CD4-positive, alpha-beta T cell (primary cell): ENCODE measurements around the gene HNRNPH2. TPM values are rescaled to one million over a fixed set of nuclear protein-coding genes. Genes with fewer than 3 reads are reported as not detected.
A peak's percentile ranks its signal among the peaks of the same experiment; 100 is the strongest.

Experiments used
- ATAC-seq: fragments of 200-7000 bp; cut with Tn5 transposase; one replicate; pipeline ENCODE4 v1.10.0; 2022; ENCODE audit warnings: mild to moderate bottlenecking; ENCODE audit not compliant: poor library complexity
- CTCF ChIA-PET: fragments of 350-600 bp; sonication (Branson Sonifier 250); formaldehyde crosslinking; loops from one replicate; lab custom pipeline; 2021; ENCODE audit warnings: antibody characterized with exemption, inconsistent platforms; lab: Charles Lee
- POLR2A ChIA-PET: fragments of 350-600 bp; sonication (Branson Sonifier 250); formaldehyde crosslinking; loops from one replicate; lab custom pipeline; 2021; ENCODE audit warnings: antibody characterized with exemption, inconsistent platforms; lab: Charles Lee
- DNase-seq, 14 experiments: peaks; one replicate each; pipeline ENCODE4 v3.0.0-alpha.2; 2013 to 2020; ENCODE audit warnings: mixed read lengths in 2 of 14
- H3K27ac ChIP-seq, 2 donors: one replicate each; pipeline versions ENCODE4 v1.5.1 to v1.7.0; 2013; ENCODE audit warnings: low read length in 2 of 2, low read depth in 1 of 2, mild to moderate bottlenecking in 1 of 2
- H3K27me3 ChIP-seq, 2 experiments: 1 replicate in 1 of 2; 2 replicates in 1 of 2; pipeline versions ENCODE4 v1.6.1 to v1.7.0; 2013; ENCODE audit warnings: low read length in 2 of 2, control low read depth in 1 of 2, mild to moderate bottlenecking in 1 of 2, moderate library complexity in 1 of 2; ENCODE audit not compliant: insufficient read depth in 2 of 2, control insufficient read depth in 1 of 2
- H3K36me3 ChIP-seq: one replicate; pipeline ENCODE4 v1.6.1; 2013; ENCODE audit warnings: low read length, control low read depth; ENCODE audit not compliant: insufficient read depth
- H3K4me1 ChIP-seq: one replicate; pipeline ENCODE4 v1.6.1; 2013; ENCODE audit warnings: low read length, control low read depth; ENCODE audit not compliant: insufficient read depth
- H3K4me3 ChIP-seq: one replicate; pipeline ENCODE4 v1.5.1; 2013; ENCODE audit warnings: mild to moderate bottlenecking, low read length, moderate library complexity
- H3K9me3 ChIP-seq, 2 experiments: 1 replicate in 1 of 2; 2 replicates in 1 of 2; pipeline versions ENCODE4 v1.6.1 to v1.7.0; 2013; ENCODE audit warnings: low read length in 2 of 2, mild to moderate bottlenecking in 2 of 2, control low read depth in 1 of 2, moderate library complexity in 1 of 2; ENCODE audit not compliant: control insufficient read depth in 1 of 2, insufficient read depth in 1 of 2
- H3K27ac Mint-ChIP-seq: one replicate; pipeline ENCODE4 v1.8.0; 2020; ENCODE audit warnings: mixed read lengths
- H3K27me3 Mint-ChIP-seq: one replicate; pipeline ENCODE4 v1.8.0; 2021; ENCODE audit warnings: mixed read lengths
- H3K36me3 Mint-ChIP-seq: one replicate; pipeline ENCODE4 v1.8.0; 2021; ENCODE audit warnings: low read depth, mixed read lengths
- H3K4me1 Mint-ChIP-seq: one replicate; pipeline ENCODE4 v1.8.0; 2021; ENCODE audit warnings: low read depth, mixed read lengths
- H3K4me3 Mint-ChIP-seq: one replicate; pipeline ENCODE4 v1.8.0; 2020; ENCODE audit warnings: mild to moderate bottlenecking, mixed read lengths
- H3K9me3 Mint-ChIP-seq: one replicate; pipeline ENCODE4 v1.8.0; 2020; ENCODE audit warnings: mixed read lengths
- intact Hi-C, 2 experiments: fragments of 100-400 bp; cut with DNase I in 1 of 2; cut with micrococcal nuclease in 1 of 2; formaldehyde crosslinking; loops; one replicate each; pipeline versions ENCODE4 v1.15.1 to v1.9.0; 2023 to 2025; cut with DNase I, micrococcal nuclease
- total RNA-seq, 174 experiments: library from RNA in 2 of 174; stranded (reverse) in 2 of 174; gene quantifications; one replicate each; pipeline ENCODE4 v1.2.3 and lab custom pipeline; 2021 to 2026
- TF ChIP-seq, protein P1 (sequence below): fragments of 200-600 bp; IDR thresholded peaks from one replicate; pipeline ENCODE4 v1.8.0; 2022; ENCODE audit warnings: antibody characterized with exemption, mild to moderate bottlenecking

The HNRNPH2 gene
- total RNA-seq, 2 experiments from 2014 or later: 50.9 to 51.4 TPM

DNA sequence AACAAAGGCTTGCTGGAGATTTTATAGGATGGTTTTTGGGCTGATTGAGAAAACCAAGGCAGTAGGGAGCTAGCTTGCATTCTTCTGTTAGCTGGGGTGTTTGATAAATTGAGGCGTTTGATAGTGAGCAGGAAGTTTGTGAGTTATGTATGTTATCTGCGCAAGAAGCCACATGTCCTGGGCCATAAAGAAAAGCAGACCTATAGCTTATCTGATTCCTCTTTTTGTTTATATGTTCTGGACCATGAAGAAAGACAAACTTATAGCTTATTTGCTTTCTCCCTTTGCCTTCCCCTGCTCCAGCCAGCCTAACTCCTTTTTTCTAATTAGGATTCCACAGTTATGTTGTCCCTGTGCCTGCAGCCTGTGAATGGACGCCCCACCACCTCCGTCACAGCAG is 9.2 kb downstream of the HNRNPH2 start:
- ATAC-seq (no peak), DNase-seq (no peak)
- no peaks in the 10 kb centered on the region for H3K9me3 ChIP-seq
- TF ChIP-seq, protein P1, sequence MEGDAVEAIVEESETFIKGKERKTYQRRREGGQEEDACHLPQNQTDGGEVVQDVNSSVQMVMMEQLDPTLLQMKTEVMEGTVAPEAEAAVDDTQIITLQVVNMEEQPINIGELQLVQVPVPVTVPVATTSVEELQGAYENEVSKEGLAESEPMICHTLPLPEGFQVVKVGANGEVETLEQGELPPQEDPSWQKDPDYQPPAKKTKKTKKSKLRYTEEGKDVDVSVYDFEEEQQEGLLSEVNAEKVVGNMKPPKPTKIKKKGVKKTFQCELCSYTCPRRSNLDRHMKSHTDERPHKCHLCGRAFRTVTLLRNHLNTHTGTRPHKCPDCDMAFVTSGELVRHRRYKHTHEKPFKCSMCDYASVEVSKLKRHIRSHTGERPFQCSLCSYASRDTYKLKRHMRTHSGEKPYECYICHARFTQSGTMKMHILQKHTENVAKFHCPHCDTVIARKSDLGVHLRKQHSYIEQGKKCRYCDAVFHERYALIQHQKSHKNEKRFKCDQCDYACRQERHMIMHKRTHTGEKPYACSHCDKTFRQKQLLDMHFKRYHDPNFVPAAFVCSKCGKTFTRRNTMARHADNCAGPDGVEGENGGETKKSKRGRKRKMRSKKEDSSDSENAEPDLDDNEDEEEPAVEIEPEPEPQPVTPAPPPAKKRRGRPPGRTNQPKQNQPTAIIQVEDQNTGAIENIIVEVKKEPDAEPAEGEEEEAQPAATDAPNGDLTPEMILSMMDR: no peak
- H3K4me1 Mint-ChIP-seq: peaks cover 62% of the 10 kb centered on the region
- intact Hi-C loops: loop anchor here (5.0 to 10.0 kb wide), 6 partner anchors 70 to 1445 kb away; partner anchors contain the start of genes ZMAT1 (in 2 of the 2), GPRASP1 (in 1 of the 2) and TIMM8A (in 1 of the 2)
- CTCF ChIA-PET: interaction anchor here (2.9 kb wide), 1 partner anchor 27 kb away, joined by 12 read pairs; the partner anchor contains the start of gene RPL36A
- peak overlapping the region; percentile 94 for H3K4me3 Mint-ChIP-seq
- no peaks in the 10 kb centered on the region for H3K27me3 ChIP-seq
- H3K4me3 ChIP-seq: no peak overlapping the region
- H3K9me3 Mint-ChIP-seq: no peaks in the 10 kb centered on the region
- POLR2A ChIA-PET: interaction anchor here (1.0 to 3.5 kb wide), 4 partner anchors 10 to 515 kb away, joined by 3 to 16 read pairs (median 8); partner anchors contain the start of genes ARMCX4, GLA, HNRNPH2 and RPL36A
- H3K36me3 ChIP-seq: peaks cover 19% of the 10 kb centered on the region
- peaks cover 26% of the 10 kb centered on the region for H3K4me1 ChIP-seq
- peak overlapping the region; percentile 96 for H3K27ac Mint-ChIP-seq
- H3K27ac ChIP-seq: no peak overlapping the region
- H3K36me3 Mint-ChIP-seq: peaks cover 44% of the 10 kb centered on the region
- H3K27me3 Mint-ChIP-seq: no peaks in the 10 kb centered on the region

DNA sequence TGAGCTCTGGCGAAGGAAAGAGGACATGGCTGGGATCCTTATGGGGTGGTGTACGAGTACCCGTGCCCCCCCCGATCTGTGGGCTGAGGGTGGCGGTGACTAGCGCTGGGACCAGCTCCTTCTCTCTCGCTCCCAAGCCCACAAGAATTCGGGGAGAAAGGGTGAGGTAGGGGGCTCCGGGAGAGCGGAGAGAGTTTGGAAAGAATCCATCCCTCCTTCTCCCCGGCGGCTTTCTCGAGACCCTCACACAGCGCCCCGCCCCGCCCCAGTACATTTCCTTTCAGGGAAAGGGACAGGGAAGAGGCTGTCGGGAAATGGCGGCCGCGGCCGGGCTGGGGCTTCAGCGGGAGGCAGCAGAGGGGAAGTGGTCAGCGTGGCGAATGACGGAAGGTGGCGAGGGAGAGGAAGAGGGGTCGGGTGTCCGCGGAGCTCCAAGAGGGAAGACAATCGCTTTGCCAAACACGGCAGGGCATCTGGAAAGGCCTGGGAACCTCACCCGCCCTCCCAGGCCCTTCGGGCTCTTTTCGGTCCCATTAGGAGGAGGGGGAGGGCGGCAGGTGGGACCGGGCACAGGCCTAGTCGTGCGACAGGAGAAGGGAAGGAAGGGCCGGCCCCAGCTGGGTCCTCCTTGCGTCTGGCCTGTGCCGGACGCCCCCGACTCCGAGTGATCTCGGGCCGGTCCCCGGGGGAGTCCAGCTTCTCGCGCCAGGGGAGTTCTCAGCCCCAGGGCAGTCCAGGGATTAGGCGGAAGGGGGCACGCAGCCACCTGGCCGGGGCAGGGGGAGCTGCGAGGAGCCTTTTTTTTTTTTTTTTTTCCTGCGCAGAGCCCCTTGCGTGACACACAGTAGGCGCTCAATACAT is 10.2 kb downstream of the HNRNPH2 start:
- ATAC-seq (peak; percentile 31), DNase-seq (peak in 10 of 14 experiments; percentile 6 to 56 (median 24))
- Mint-ChIP-seq H3K27me3 (no peaks in the 10 kb centered on the region), H3K4me1 (peaks cover 52% of the 10 kb centered on the region), H3K9me3 (no peaks in the 10 kb centered on the region), H3K36me3 (peaks cover 34% of the 10 kb centered on the region), H3K27ac (peak overlapping the region; percentile 96), H3K4me3 (peak overlapping the region; percentile 94)
- Histone ChIP-seq H3K9me3 (no peaks in the 10 kb centered on the region), H3K4me3 (peak overlapping the region; percentile 84), H3K4me1 (peaks cover 22% of the 10 kb centered on the region), H3K36me3 (peaks cover 8% of the 10 kb centered on the region), H3K27ac (peak overlapping the region; percentile 35 to 71), H3K27me3 (no peaks in the 10 kb centered on the region)
- intact Hi-C loops: loop anchor here (5.0 to 10.0 kb wide), 6 partner anchors 71 to 1444 kb away; partner anchors contain the start of genes ZMAT1 (in 2 of the 2), GPRASP1 (in 1 of the 2) and TIMM8A (in 1 of the 2)
- POLR2A ChIA-PET: interaction anchor here (0.8 to 3.5 kb wide), 7 partner anchors 9 to 514 kb away, joined by 3 to 16 read pairs (median 4); partner anchors contain the start of genes ARMCX4, GLA, HNRNPH2 and RPL36A
- TF ChIP-seq, protein P1: no peak
- CTCF ChIA-PET: interaction anchor here (0.6 to 1.1 kb wide), 3 partner anchors 28 to 1841 kb away, joined by 3 to 4 read pairs (median 3); no protein-coding TSS in a partner anchor

DNA sequence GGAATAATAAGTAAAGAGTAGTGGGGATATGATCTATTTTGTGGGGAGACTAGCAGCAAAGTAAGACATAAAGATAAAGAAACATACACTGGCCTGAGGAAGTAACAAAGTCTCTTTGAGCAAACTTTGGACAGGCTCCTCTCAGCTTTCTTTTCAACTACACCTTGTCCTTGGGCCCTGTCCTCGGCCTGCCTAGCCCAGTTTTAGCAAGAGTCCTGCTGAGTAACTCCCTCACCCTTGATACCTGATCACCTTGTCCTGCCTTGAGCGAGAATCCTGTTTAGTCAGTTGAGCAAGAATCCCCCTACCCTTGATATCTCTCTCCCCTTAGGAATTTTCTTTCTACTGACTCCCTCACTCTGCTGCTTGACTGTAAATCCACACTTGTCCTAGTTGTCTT is 11.5 kb downstream of the HNRNPH2 start:
- intact Hi-C loops: loop anchor here (5.0 to 10.0 kb wide), 6 partner anchors 72 to 1443 kb away; partner anchors contain the start of genes ZMAT1 (in 2 of the 2), GPRASP1 (in 1 of the 2) and TIMM8A (in 1 of the 2)
- Mint-ChIP-seq H3K27ac (peak overlapping the region; percentile 96), H3K27me3 (no peaks in the 10 kb centered on the region), H3K4me1 (peaks cover 50% of the 10 kb centered on the region), H3K4me3 (peak overlapping the region; percentile 94), H3K9me3 (no peaks in the 10 kb centered on the region), H3K36me3 (peaks cover 29% of the 10 kb centered on the region)
- no peaks in the 10 kb centered on the region for H3K27me3 ChIP-seq
- DNase-seq: no peak
- no peak for ATAC-seq
- H3K27ac ChIP-seq: no peak overlapping the region
- peaks cover 22% of the 10 kb centered on the region for H3K4me1 ChIP-seq
- peaks cover 2% of the 10 kb centered on the region for H3K36me3 ChIP-seq
- ChIA-PET CTCF (interaction anchor here (0.9 kb wide), 1 partner anchor 29 kb away, joined by 3 read pairs; no protein-coding TSS in a partner anchor), POLR2A (interaction anchor here (1.0 to 3.0 kb wide), 2 partner anchors 112 to 512 kb away, joined by 4 to 16 read pairs; partner anchors contain the start of gene ZMAT1)
- no peak overlapping the region for H3K4me3 ChIP-seq
- TF ChIP-seq, protein P1: no peak
- no peaks in the 10 kb centered on the region for H3K9me3 ChIP-seq
